Measurements from ENCODE around the gene ZDHHC1.
"Not testable (repeated sequence)": the region's sequence is repeated elsewhere in the genome, so short reads cannot be mapped to it uniquely, and the experiment has no call there.

ZDHHC1 gene

GRCh38 chr16:67356396-67356795 lies 59.9 kb downstream of the ZDHHC1 start:
- Histone ChIP-seq H3K4me3 (ENCODE audit: low read depth in 1 of 2, low read length in 1 of 2) (no peak overlapping the region), H3K4me1 (ENCODE audit: control insufficient read depth in 1 of 2, insufficient read depth in 1 of 2, low read depth in 1 of 2, low read length in 1 of 2) (no peaks in the 10 kb centered on the region), H3K27ac (no peak overlapping the region), H3K9me3 (no peaks in the 10 kb centered on the region), H3K36me3 (no peaks in the 10 kb centered on the region), H3K27me3 (no peaks in the 10 kb centered on the region)
- no peak for TF ChIP-seq CTCF (IDR thresholded peaks at IDR 0.05)

- not testable (repeated sequence) for H3K4me3 ChIP-seq (ENCODE audit: low read depth in 1 of 2, low read length in 1 of 2); H3K36me3 ChIP-seq; H3K27ac ChIP-seq; H3K27me3 ChIP-seq; H3K4me1 ChIP-seq (ENCODE audit: control insufficient read depth in 1 of 2, insufficient read depth in 1 of 2, low read depth in 1 of 2, low read length in 1 of 2); H3K9me3 ChIP-seq
These were observed 63.8 kb downstream of the ZDHHC1 start for GRCh38 chr16:67352463-67352862.

- Histone ChIP-seq H3K4me3 (ENCODE audit: low read depth in 1 of 2, low read length in 1 of 2) (no peak overlapping the region), H3K27me3 (no peaks in the 10 kb centered on the region), H3K36me3 (no peaks in the 10 kb centered on the region), H3K27ac (no peak overlapping the region), H3K4me1 (ENCODE audit: control insufficient read depth in 1 of 2, insufficient read depth in 1 of 2, low read depth in 1 of 2, low read length in 1 of 2) (no peaks in the 10 kb centered on the region), H3K9me3 (no peaks in the 10 kb centered on the region)
- TF ChIP-seq CTCF (IDR thresholded peaks at IDR 0.05) = no peak
These were observed 66.0 kb downstream of the ZDHHC1 start for GRCh38 chr16:67350324-67350723.

- TF ChIP-seq CTCF (IDR thresholded peaks at IDR 0.05) = no peak
- no peaks in the 10 kb centered on the region for H3K9me3 ChIP-seq
These were observed 67.1 kb downstream of the ZDHHC1 start for GRCh38 chr16:67349172-67349571.

GRCh38 chr16:67346341-67346740 lies 69.9 kb downstream of the ZDHHC1 start:
- TF ChIP-seq CTCF (IDR thresholded peaks at IDR 0.05) = no peak
- Histone ChIP-seq H3K4me1 (ENCODE audit: control insufficient read depth in 1 of 2, insufficient read depth in 1 of 2, low read depth in 1 of 2, low read length in 1 of 2) (no peaks in the 10 kb centered on the region), H3K36me3 (no peaks in the 10 kb centered on the region), H3K27me3 (no peaks in the 10 kb centered on the region), H3K4me3 (ENCODE audit: low read depth in 1 of 2, low read length in 1 of 2) (no peak overlapping the region), H3K9me3 (no peaks in the 10 kb centered on the region), H3K27ac (no peak overlapping the region)

More at GRCh38 chr16:67349172-67349571, 67.1 kb downstream of the ZDHHC1 start:
- Histone ChIP-seq H3K4me3 (ENCODE audit: low read depth in 1 of 2, low read length in 1 of 2) (no peak overlapping the region), H3K4me1 (ENCODE audit: control insufficient read depth in 1 of 2, insufficient read depth in 1 of 2, low read depth in 1 of 2, low read length in 1 of 2) (no peaks in the 10 kb centered on the region), H3K36me3 (no peaks in the 10 kb centered on the region), H3K27me3 (no peaks in the 10 kb centered on the region), H3K27ac (no peak overlapping the region)

GRCh38 chr16:67345401-67345800 lies 70.9 kb downstream of the ZDHHC1 start:
- TF ChIP-seq CTCF (IDR thresholded peaks at IDR 0.05) = no peak
- H3K9me3 ChIP-seq = no peaks in the 10 kb centered on the region
- H3K4me3 ChIP-seq (ENCODE audit: low read depth in 1 of 2, low read length in 1 of 2) = no peak overlapping the region
- H3K36me3 ChIP-seq = no peaks in the 10 kb centered on the region
- no peaks in the 10 kb centered on the region for H3K27me3 ChIP-seq
- H3K4me1 ChIP-seq (ENCODE audit: control insufficient read depth in 1 of 2, insufficient read depth in 1 of 2, low read depth in 1 of 2, low read length in 1 of 2) = no peaks in the 10 kb centered on the region
- H3K27ac ChIP-seq = no peak overlapping the region
